Activated CD4-positive, alpha-beta memory T cell treated with anti-CD3 and anti-CD28 coated beads for 36 hours (primary cell): Measurements from ENCODE around the gene MAN1A1. TPM values are rescaled to one million over a fixed set of nuclear protein-coding genes. Genes with fewer than 3 reads are reported as not detected.

Experiments used
- CTCF ChIA-PET: fragments of 350-600 bp; sonication (Branson Sonifier 250); formaldehyde crosslinking; loops from one replicate; lab custom pipeline; 2021; ENCODE audit warnings: antibody characterized with exemption, inconsistent platforms; lab: Charles Lee
- POLR2A ChIA-PET: fragments of 350-600 bp; sonication (Branson Sonifier 250); formaldehyde crosslinking; loops from one replicate; lab custom pipeline; 2021; ENCODE audit warnings: antibody characterized with exemption; lab: Charles Lee
- DNase-seq: peaks from one replicate; pipeline ENCODE4 v3.0.0-alpha.2; 2020
- H3K27ac Mint-ChIP-seq: one replicate; pipeline ENCODE4 v1.8.0; 2021; ENCODE audit warnings: mixed read lengths
- H3K27me3 Mint-ChIP-seq: one replicate; pipeline ENCODE4 v1.8.0; 2021; ENCODE audit warnings: mixed read lengths
- H3K36me3 Mint-ChIP-seq: one replicate; pipeline ENCODE4 v1.8.0; 2021; ENCODE audit warnings: mixed read lengths
- H3K4me1 Mint-ChIP-seq: one replicate; pipeline ENCODE4 v1.8.0; 2021; ENCODE audit warnings: low read depth, mixed read lengths
- H3K4me3 Mint-ChIP-seq: one replicate; pipeline ENCODE4 v1.8.0; 2021; ENCODE audit warnings: mild to moderate bottlenecking, mixed read lengths
- H3K9me3 Mint-ChIP-seq: one replicate; pipeline ENCODE4 v1.8.0; 2021; ENCODE audit warnings: mixed read lengths
- intact Hi-C: fragments of 100-400 bp; cut with micrococcal nuclease; formaldehyde crosslinking; loops from one replicate; pipeline ENCODE4 v1.15.1; 2023
- total RNA-seq, 2 experiments: library from RNA; stranded (reverse); gene quantifications; one replicate each; pipeline ENCODE4 v1.2.3, GENCODE V29; 2021

The MAN1A1 gene
- total RNA-seq, 2 experiments from 2014 or later: 21.8 to 23.9 TPM

- Mint-ChIP-seq H3K36me3 (peaks cover 15% of the 10 kb centered on the region), H3K9me3 (peaks cover 3% of the 10 kb centered on the region), H3K27me3 (no peaks in the 10 kb centered on the region), H3K27ac (no peak overlapping the region), H3K4me1 (peaks cover 4% of the 10 kb centered on the region), H3K4me3 (no peak overlapping the region)
- POLR2A ChIA-PET: no interaction called here
- DNase-seq: no peak
- intact Hi-C loops: no loop called here
- CTCF ChIA-PET: no interaction called here
These were observed 72.5 kb downstream of the MAN1A1 start for GRCh38 chr6:119277052-119277451.

- H3K4me3 Mint-ChIP-seq: no peak overlapping the region
- intact Hi-C loops: no loop called here
- POLR2A ChIA-PET: no interaction called here
- peaks cover 7% of the 10 kb centered on the region for H3K9me3 Mint-ChIP-seq
- CTCF ChIA-PET: no interaction called here
- H3K4me1 Mint-ChIP-seq: peaks cover 2% of the 10 kb centered on the region
- H3K27me3 Mint-ChIP-seq: no peaks in the 10 kb centered on the region
- H3K36me3 Mint-ChIP-seq: peaks cover 16% of the 10 kb centered on the region
- no peak for DNase-seq
- no peak overlapping the region for H3K27ac Mint-ChIP-seq
These were observed 73.3 kb downstream of the MAN1A1 start for GRCh38 chr6:119276211-119276610.

GRCh38 chr6:119274197-119274595 is 75.4 kb downstream of the MAN1A1 start:
- DNase-seq: no peak
- H3K36me3 Mint-ChIP-seq: peaks cover 22% of the 10 kb centered on the region
- peaks cover 15% of the 10 kb centered on the region for H3K9me3 Mint-ChIP-seq
- ChIA-PET POLR2A (no interaction called here), CTCF (interaction anchor here (1.1 kb wide), 1 partner anchor 145 kb away, joined by 4 read pairs; no protein-coding TSS in a partner anchor)
- no peak overlapping the region for H3K27ac Mint-ChIP-seq
- H3K27me3 Mint-ChIP-seq: no peaks in the 10 kb centered on the region
- H3K4me3 Mint-ChIP-seq: no peak overlapping the region
- intact Hi-C loops: no loop called here
- H3K4me1 Mint-ChIP-seq: no peaks in the 10 kb centered on the region

- Mint-ChIP-seq H3K4me3 (no peak overlapping the region), H3K9me3 (peaks cover 15% of the 10 kb centered on the region), H3K4me1 (peaks cover 5% of the 10 kb centered on the region), H3K27me3 (no peaks in the 10 kb centered on the region), H3K36me3 (peaks cover 24% of the 10 kb centered on the region), H3K27ac (no peak overlapping the region)
- ChIA-PET POLR2A (no interaction called here), CTCF (no interaction called here)
- intact Hi-C loops: no loop called here
- DNase-seq: no peak
These were observed 76.0 kb downstream of the MAN1A1 start for GRCh38 chr6:119273272-119274196.

GRCh38 chr6:119270545-119270944 is 79.0 kb downstream of the MAN1A1 start:
- Mint-ChIP-seq H3K4me3 (no peak overlapping the region), H3K27ac (no peak overlapping the region), H3K4me1 (peaks cover 21% of the 10 kb centered on the region), H3K27me3 (no peaks in the 10 kb centered on the region), H3K9me3 (peaks cover 15% of the 10 kb centered on the region), H3K36me3 (peaks cover 18% of the 10 kb centered on the region)
- CTCF ChIA-PET: no interaction called here
- DNase-seq: no peak
- intact Hi-C loops: no loop called here
- POLR2A ChIA-PET: no interaction called here

- no peak overlapping the region for H3K4me3 Mint-ChIP-seq
- H3K36me3 Mint-ChIP-seq: peaks cover 17% of the 10 kb centered on the region
- intact Hi-C loops: no loop called here
These were observed 80.1 kb downstream of the MAN1A1 start for GRCh38 chr6:119269266-119270103.

GRCh38 chr6:119267126-119267905 is 82.2 kb downstream of the MAN1A1 start:
- intact Hi-C loops: no loop called here
- H3K36me3 Mint-ChIP-seq: peaks cover 25% of the 10 kb centered on the region
- H3K4me1 Mint-ChIP-seq: peaks cover 21% of the 10 kb centered on the region
- no peaks in the 10 kb centered on the region for H3K27me3 Mint-ChIP-seq
- POLR2A ChIA-PET: no interaction called here
- no peak overlapping the region for H3K27ac Mint-ChIP-seq
- CTCF ChIA-PET: no interaction called here
- no peak for DNase-seq
- peaks cover 23% of the 10 kb centered on the region for H3K9me3 Mint-ChIP-seq
- no peak overlapping the region for H3K4me3 Mint-ChIP-seq

More at GRCh38 chr6:119269266-119270103, 80.1 kb downstream of the MAN1A1 start:
- CTCF ChIA-PET: no interaction called here
- POLR2A ChIA-PET: no interaction called here
- Mint-ChIP-seq H3K27ac (no peak overlapping the region), H3K27me3 (no peaks in the 10 kb centered on the region), H3K4me1 (peaks cover 21% of the 10 kb centered on the region), H3K9me3 (peaks cover 15% of the 10 kb centered on the region)
- DNase-seq: no peak

- H3K27ac Mint-ChIP-seq: no peak overlapping the region
- peaks cover 17% of the 10 kb centered on the region for H3K36me3 Mint-ChIP-seq
- DNase-seq: no peak
- ChIA-PET CTCF (interaction anchor here (0.7 kb wide), 1 partner anchor 25 kb away, joined by 3 read pairs; no protein-coding TSS in a partner anchor), POLR2A (interaction anchor here (0.7 kb wide), 1 partner anchor 198 kb away, joined by 5 read pairs; no protein-coding TSS in a partner anchor)
- intact Hi-C loops: no loop called here
- no peak overlapping the region for H3K4me3 Mint-ChIP-seq
- H3K27me3 Mint-ChIP-seq: no peaks in the 10 kb centered on the region
- peaks cover 28% of the 10 kb centered on the region for H3K4me1 Mint-ChIP-seq
- H3K9me3 Mint-ChIP-seq: peaks cover 8% of the 10 kb centered on the region
These were observed 84.6 kb downstream of the MAN1A1 start for GRCh38 chr6:119264854-119265397.

- ChIA-PET POLR2A (no interaction called here), CTCF (interaction anchor here (1.8 kb wide), 1 partner anchor 86 kb away, joined by 3 read pairs; no protein-coding TSS in a partner anchor)
- DNase-seq: no peak
- H3K36me3 Mint-ChIP-seq: peaks cover 15% of the 10 kb centered on the region
- no peaks in the 10 kb centered on the region for H3K27me3 Mint-ChIP-seq
- peaks cover 19% of the 10 kb centered on the region for H3K4me1 Mint-ChIP-seq
- H3K27ac Mint-ChIP-seq: no peak overlapping the region
- intact Hi-C loops: no loop called here
- H3K4me3 Mint-ChIP-seq: no peak overlapping the region
- peaks cover 8% of the 10 kb centered on the region for H3K9me3 Mint-ChIP-seq
These were observed 86.9 kb downstream of the MAN1A1 start for GRCh38 chr6:119262612-119263011.

- CTCF ChIA-PET: no interaction called here
- Mint-ChIP-seq H3K4me3 (no peak overlapping the region), H3K27ac (peak overlapping the region; percentile 19), H3K4me1 (peaks cover 18% of the 10 kb centered on the region), H3K36me3 (peaks cover 15% of the 10 kb centered on the region), H3K27me3 (no peaks in the 10 kb centered on the region), H3K9me3 (peaks cover 8% of the 10 kb centered on the region)
- intact Hi-C loops: no loop called here
- no peak for DNase-seq
- POLR2A ChIA-PET: no interaction called here
These were observed 87.6 kb downstream of the MAN1A1 start for GRCh38 chr6:119261944-119262284.

GRCh38 chr6:119259027-119259426 is 90.5 kb downstream of the MAN1A1 start:
- H3K27ac Mint-ChIP-seq: no peak overlapping the region

More at GRCh38 chr6:119259027-119259426, 90.5 kb downstream of the MAN1A1 start:
- Mint-ChIP-seq H3K27me3 (no peaks in the 10 kb centered on the region), H3K4me3 (no peak overlapping the region), H3K9me3 (peaks cover 8% of the 10 kb centered on the region), H3K4me1 (peaks cover 21% of the 10 kb centered on the region), H3K36me3 (peaks cover 15% of the 10 kb centered on the region)
- CTCF ChIA-PET: no interaction called here
- intact Hi-C loops: loop anchor here (5.0 kb wide), 1 partner anchor 53 kb away; no protein-coding TSS in a partner anchor
- POLR2A ChIA-PET: no interaction called here
- DNase-seq: no peak
